KMS-11 (cell line): ENCODE measurements around the gene DDX19B.
"Not testable (repeated sequence)": the region's sequence is repeated elsewhere in the genome, so short reads cannot be mapped to it uniquely, and the experiment has no call there.

Source experiments
- H2AFZ ChIP-seq: fragments of 200-600 bp; sonication (generic); 2 replicates; pipeline ENCODE4 v1.6.1; 2016; ENCODE audit warnings: antibody characterized with exemption, mixed run types, low read depth
- H3K27ac ChIP-seq: fragments of 200-600 bp; sonication (generic); 2 replicates; pipeline ENCODE4 v1.6.1; 2016; ENCODE audit warnings: mild to moderate bottlenecking, mixed run types
- H3K27me3 ChIP-seq: fragments of 200-600 bp; sonication (generic); 2 replicates; pipeline ENCODE4 v1.6.1; 2017; ENCODE audit warnings: mild to moderate bottlenecking, low read depth, mixed run types, moderate library complexity; ENCODE audit not compliant: insufficient read depth
- H3K36me3 ChIP-seq: fragments of 200-600 bp; sonication (generic); 2 replicates; pipeline ENCODE4 v1.6.1; 2017; ENCODE audit warnings: mild to moderate bottlenecking, mixed run types; ENCODE audit not compliant: insufficient read depth
- H3K4me1 ChIP-seq: fragments of 200-600 bp; sonication (generic); 2 replicates; pipeline ENCODE4 v1.6.1; 2016; ENCODE audit warnings: mild to moderate bottlenecking, low read depth, mixed run types; ENCODE audit not compliant: poor library complexity, severe bottlenecking
- H3K4me2 ChIP-seq: fragments of 200-600 bp; sonication (generic); 2 replicates; pipeline ENCODE4 v1.7.0; 2016; ENCODE audit warnings: mild to moderate bottlenecking, mixed run types
- H3K4me3 ChIP-seq: fragments of 200-600 bp; sonication (generic); IDR thresholded peaks from 2 replicates; pipeline ENCODE4 v1.6.1; 2017; ENCODE audit warnings: low read depth, low read length, mixed read lengths; ENCODE audit not compliant: insufficient read depth
- H3K79me2 ChIP-seq: fragments of 200-600 bp; sonication (generic); 2 replicates; pipeline ENCODE4 v1.6.1; 2016; ENCODE audit warnings: low read depth, mixed run types; ENCODE audit not compliant: insufficient read depth
- H3K9ac ChIP-seq: fragments of 200-600 bp; sonication (generic); 2 replicates; pipeline ENCODE4 v1.6.1; 2016; ENCODE audit warnings: mild to moderate bottlenecking, mixed run types
- H4K20me1 ChIP-seq: fragments of 200-600 bp; sonication (generic); 2 replicates; pipeline ENCODE4 v1.6.1; 2016; ENCODE audit warnings: mild to moderate bottlenecking, mixed run types; ENCODE audit not compliant: insufficient read depth
- CTCF ChIP-seq: fragments of 200-600 bp; sonication (generic); conservative IDR thresholded peaks from 2 replicates; pipeline ENCODE4 v1.6.1; 2017; ENCODE audit warnings: low read depth, mild to moderate bottlenecking, antibody characterized with exemption, low read length, moderate library complexity, mixed read lengths

Gene DDX19B

GRCh38 chr16:70255574-70255973 is 43.4 kb upstream of the DDX19B start:
- Histone ChIP-seq H3K27ac (peak overlapping the region; percentile 59), H3K36me3 (no peaks in the 10 kb centered on the region; the same call in 1 of the 2 replicates), H3K4me1 (peaks cover 58% of the 10 kb centered on the region), H2AFZ (no peak overlapping the region), H4K20me1 (no peaks in the 10 kb centered on the region), H3K9ac (no peak overlapping the region), H3K79me2 (peaks cover 10% of the 10 kb centered on the region), H3K4me3 (no peak overlapping the region), H3K27me3 (no peaks in the 10 kb centered on the region), H3K4me2 (peak overlapping the region; percentile 18; the same call in 1 of the 2 replicates)
- TF ChIP-seq CTCF = no peak

- H4K20me1 ChIP-seq = no peaks in the 10 kb centered on the region
- H3K4me1 ChIP-seq = peaks cover 56% of the 10 kb centered on the region
- H3K27me3 ChIP-seq = no peaks in the 10 kb centered on the region
- H3K36me3 ChIP-seq = peaks cover 7% of the 10 kb centered on the region
- no peak overlapping the region for H3K4me3 ChIP-seq
- H3K4me2 ChIP-seq = peak overlapping the region; percentile 13; the same call in 1 of the 2 replicates
- no peak for TF ChIP-seq CTCF
- H2AFZ ChIP-seq = no peak overlapping the region
- 0 out of 2 replicates have a peak, but pooled peaks cover 4% of the 10 kb centered on the region for H3K79me2 ChIP-seq
- H3K9ac ChIP-seq = no peak overlapping the region
- H3K27ac ChIP-seq = peak overlapping the region; percentile 59; the same call in 1 of the 2 replicates
Observed at GRCh38 chr16:70257391-70257790, 41.6 kb upstream of the DDX19B start.

GRCh38 chr16:70258065-70258464 is 40.9 kb upstream of the DDX19B start:
- H3K27ac ChIP-seq = no peak overlapping the region
- H3K27me3 ChIP-seq = no peaks in the 10 kb centered on the region
- no peak overlapping the region for H3K4me3 ChIP-seq
- H3K79me2 ChIP-seq = 0 out of 2 replicates have a peak, but pooled peaks cover 4% of the 10 kb centered on the region
- H3K4me1 ChIP-seq = peaks cover 56% of the 10 kb centered on the region
- H3K36me3 ChIP-seq = peaks cover 11% of the 10 kb centered on the region
- no peak for TF ChIP-seq CTCF
- no peak overlapping the region for H3K9ac ChIP-seq
- no peak overlapping the region for H2AFZ ChIP-seq
- no peak overlapping the region for H3K4me2 ChIP-seq
- H4K20me1 ChIP-seq = no peaks in the 10 kb centered on the region

GRCh38 chr16:70258946-70259345 is 40.0 kb upstream of the DDX19B start:
- Histone ChIP-seq H3K9ac (no peak overlapping the region), H3K79me2 (0 out of 2 replicates have a peak, but pooled peaks cover 4% of the 10 kb centered on the region), H2AFZ (no peak overlapping the region), H3K36me3 (peaks cover 11% of the 10 kb centered on the region), H3K27me3 (no peaks in the 10 kb centered on the region), H3K4me3 (no peak overlapping the region), H3K27ac (no peak overlapping the region), H3K4me2 (no peak overlapping the region), H3K4me1 (peaks cover 56% of the 10 kb centered on the region), H4K20me1 (no peaks in the 10 kb centered on the region)
- TF ChIP-seq CTCF = no peak

- H3K79me2 ChIP-seq, H3K4me3 ChIP-seq, H2AFZ ChIP-seq, H3K27ac ChIP-seq, H3K9ac ChIP-seq, H4K20me1 ChIP-seq, H3K4me2 ChIP-seq, H3K27me3 ChIP-seq: not testable (repeated sequence)
- peaks cover 12% of the 10 kb centered on the region for H3K36me3 ChIP-seq
- H3K4me1 ChIP-seq = peaks cover 47% of the 10 kb centered on the region
Observed at GRCh38 chr16:70259903-70260302, 39.1 kb upstream of the DDX19B start.
